HG03342 (cell line): ENCODE data around the gene RANGAP1.
A peak's percentile ranks its signal among the peaks of the same experiment; 100 is the strongest.

Experiments
- ATAC-seq: cut with Tn5 transposase; IDR thresholded peaks from one replicate; pipeline ENCODE4 v1.9.1; 2021; ENCODE audit warnings: mild to moderate bottlenecking, moderate library complexity; ENCODE audit not compliant: unreplicated experiment

The RANGAP1 gene, protein sequence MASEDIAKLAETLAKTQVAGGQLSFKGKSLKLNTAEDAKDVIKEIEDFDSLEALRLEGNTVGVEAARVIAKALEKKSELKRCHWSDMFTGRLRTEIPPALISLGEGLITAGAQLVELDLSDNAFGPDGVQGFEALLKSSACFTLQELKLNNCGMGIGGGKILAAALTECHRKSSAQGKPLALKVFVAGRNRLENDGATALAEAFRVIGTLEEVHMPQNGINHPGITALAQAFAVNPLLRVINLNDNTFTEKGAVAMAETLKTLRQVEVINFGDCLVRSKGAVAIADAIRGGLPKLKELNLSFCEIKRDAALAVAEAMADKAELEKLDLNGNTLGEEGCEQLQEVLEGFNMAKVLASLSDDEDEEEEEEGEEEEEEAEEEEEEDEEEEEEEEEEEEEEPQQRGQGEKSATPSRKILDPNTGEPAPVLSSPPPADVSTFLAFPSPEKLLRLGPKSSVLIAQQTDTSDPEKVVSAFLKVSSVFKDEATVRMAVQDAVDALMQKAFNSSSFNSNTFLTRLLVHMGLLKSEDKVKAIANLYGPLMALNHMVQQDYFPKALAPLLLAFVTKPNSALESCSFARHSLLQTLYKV

DNA sequence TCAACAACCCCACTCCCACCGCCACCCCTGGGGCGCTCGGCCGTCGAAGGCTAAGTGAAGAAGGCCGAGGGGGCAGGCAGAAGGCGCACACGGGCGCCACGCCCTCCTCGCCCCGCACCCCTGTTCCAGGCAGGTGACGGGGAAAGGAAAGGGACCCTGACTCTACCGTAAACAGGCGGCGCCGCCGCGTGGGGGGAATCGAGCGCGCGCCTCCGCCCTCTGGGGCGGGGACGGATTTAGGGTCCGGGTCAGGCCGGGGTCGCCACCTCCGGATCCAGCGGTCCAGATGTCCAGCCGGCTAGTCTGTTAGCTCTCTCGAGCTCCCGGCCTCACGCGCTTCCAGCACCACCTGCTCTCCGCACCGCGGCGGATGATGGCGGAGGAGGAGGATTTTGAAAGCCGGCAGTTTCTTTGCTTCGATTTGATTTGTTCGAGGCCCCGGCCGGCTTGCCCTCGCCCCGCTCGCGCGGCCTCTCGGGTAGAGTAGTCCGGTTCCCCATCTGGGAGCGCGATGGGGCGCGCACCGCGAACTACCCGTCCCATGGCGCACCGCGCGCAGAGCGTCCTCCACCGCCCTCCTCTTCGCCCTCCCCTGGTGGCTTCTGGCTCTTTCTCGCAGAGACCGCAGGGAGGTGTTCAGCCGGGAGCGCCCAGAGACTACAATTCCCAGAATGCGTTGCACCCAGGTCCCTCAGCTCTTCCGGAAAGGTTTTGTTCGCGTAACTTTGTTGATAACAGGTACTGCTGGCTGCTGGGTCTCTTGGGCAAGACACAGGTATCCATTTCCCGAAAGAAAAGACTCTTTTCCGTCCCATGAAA lies at the start of gene RANGAP1:
Gene RANGAP1 (minus strand): TSS at position 368 of the 819 bp plus-strand sequence. CDS start 5,143 bp downstream, outside the sequence.
- peak; percentile 90 for ATAC-seq

DNA sequence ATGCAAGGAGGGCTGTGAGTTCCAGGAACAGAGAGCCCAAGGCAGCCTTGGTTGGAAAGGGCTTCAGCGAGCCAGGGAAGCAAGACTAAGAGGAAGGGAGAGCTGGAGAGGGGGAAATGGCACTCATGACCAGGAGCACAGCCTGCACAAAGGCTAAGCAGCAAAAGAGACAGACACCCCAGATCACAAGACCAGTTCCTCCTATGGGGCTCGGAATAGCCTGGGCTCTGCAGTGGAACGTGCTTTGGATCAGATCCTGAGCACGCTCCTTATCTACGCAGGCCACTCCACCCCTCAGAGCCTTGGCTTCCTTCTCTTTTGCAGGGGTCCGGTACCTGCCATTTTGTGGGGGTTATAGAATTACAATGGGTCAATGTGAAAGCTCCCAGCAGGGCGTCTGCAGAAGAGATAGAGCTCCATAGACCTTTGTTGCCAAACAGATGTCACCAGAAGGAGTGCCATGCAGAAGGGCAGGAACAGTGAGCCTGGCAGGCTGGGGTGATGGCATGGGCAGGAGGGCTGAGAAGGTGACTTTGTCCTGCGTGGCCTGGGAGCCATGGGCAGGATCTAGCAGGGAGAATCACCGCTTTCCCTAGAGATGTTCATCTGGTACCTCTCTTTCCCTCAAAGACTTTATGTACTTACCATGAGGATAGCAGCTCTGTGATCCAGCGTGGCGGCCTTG lies 49.1 kb upstream of the RANGAP1 start:
- ATAC-seq, result no peak

DNA sequence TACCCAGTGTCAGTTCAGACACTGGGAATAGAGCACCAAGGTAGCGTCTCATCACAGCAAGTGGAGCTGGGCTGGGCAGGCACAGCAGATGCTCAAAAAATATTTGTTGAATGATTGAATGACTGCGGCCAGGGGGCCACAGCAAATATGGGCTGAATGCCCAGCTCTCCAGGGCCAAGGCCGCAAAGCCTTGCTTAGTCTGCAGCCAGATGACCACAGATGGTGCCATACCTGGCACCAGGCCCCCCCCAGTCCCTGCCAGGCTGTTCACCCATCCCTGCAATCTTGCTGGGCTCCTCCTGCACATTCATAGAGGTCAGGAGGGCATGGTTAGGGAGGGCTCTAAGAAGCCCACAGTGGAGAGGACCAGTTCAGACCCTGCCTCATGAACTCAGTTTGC lies 48.2 kb upstream of the RANGAP1 start:
- no peak for ATAC-seq

DNA sequence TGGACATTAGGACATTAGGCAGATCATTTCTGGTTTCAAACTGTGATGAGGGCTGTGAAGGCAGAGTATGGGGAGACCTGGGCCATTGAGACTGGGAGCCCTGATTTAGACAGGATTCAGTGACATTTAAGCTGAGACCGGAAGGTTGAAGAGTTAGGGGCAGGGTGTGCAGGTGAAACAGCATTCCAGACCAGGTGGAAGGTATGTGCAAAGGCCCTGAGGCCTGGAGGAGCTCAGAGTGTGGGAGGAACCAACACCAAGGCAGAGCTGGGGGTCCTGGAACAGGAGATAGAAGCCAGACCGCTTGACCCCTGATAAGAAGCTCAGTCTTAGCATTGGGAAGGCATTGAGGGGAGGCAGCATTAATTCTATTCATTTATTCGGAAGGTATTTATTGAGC lies 47.8 kb upstream of the RANGAP1 start:
- no peak for ATAC-seq

DNA sequence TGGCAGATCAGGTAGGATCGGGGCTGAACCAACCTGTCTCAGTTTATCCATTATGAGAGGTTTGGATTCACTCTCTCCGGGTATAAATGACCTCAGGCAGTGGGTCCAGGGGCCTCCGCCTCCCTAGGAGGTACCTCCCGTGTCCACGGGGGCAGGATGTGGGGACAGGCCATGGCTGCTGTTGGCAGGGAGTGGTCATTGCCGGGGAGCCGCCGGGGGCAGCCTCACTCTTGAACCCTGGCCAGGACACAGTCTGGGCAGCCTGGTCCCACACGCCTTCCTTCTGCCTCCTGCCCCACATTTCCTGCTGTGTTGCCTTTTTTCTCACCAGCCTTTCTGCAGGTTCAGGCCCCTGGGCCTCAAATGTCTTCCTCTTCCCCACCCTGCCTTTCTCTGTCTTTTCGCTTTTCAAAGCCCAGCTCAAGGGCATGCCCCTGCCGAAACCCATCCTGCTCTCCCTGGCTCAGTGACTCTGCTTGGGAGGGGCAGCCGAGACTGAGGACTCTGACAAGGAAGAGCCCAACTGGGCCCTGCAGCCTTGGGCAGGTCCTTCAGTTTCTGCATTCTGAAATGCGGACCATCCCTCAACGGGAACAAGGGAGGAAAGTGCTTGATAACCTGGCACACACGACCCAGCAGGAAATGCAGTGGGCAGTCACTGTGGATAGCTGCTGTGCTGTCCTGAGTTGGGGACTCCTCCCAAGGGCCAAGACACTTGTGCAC lies 46.4 kb upstream of the RANGAP1 start:
- no peak for ATAC-seq

DNA sequence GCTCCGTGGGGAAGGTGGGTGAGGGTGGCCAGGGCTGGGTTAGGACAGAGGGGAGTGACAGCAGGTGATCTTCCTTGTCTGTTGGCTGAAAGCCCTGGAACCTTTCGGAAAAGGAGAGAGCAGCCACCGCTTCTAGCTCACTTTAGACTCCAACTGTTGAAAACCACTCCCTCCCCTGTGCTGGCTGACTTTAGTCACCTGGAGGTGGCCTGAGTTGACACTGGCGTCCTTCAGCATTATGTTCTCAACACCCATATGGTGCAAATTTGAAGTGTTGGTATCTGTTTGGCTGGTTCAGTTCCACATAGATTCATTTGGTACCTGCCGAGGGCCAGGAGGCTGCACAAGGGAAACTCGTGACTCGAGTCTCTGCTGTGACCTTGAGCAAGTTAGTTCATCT lies 44.2 kb upstream of the RANGAP1 start:
- no peak for ATAC-seq

DNA sequence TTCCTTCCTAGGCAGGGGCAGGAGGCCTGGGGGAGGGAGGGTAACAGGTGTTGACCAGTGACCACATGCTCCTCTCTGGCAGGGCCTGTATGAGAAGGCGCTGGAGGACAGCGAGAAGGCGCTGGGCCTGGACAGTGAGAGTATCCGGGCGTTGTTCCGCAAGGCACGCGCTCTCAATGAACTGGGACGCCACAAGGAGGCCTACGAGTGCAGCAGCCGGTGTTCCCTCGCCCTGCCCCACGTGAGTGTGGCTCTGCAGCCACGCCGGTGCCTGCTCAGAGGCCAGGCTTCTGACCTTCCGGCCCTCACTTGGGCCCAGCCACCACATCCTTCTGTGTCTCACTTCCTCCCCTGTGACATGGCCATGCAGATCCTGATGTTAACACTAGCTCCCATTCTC lies 41.1 kb upstream of the RANGAP1 start:
- ATAC-seq, result no peak

DNA sequence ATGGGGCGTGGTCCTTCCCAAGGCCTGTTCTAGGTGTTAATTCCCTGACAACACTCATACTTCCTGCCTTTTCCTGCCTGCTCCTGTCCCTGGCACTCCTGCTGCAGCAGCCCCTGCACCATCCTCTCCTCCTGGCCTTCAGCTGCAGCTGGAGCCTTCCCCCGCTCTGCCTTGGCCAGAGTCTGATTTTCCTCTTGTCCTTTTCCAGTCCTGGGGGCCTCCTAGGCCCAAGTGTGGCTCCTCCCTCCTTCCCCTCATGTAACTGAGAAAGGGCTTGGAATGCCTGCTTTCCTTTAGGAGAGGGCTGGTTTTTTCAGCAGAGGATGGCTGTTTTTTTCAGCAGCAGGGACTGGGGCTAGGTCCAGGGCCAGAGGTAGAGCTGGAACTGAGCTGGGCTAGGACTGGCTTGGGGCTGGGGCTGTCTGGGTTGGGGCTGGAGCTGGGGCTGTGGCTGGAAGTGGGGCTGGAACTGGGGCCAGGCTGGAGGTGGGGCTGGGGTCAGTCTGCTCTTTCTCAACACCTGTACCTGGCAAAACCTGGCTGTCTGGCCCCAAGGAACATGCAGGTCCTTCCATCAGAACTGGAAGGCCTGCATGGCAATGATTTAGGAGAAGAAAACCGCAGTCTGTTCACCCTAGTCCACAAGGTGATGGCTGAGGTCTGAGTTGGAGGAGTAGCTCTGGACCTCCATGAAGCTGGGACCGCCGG lies 39.0 kb upstream of the RANGAP1 start:
- ATAC-seq, result no peak

DNA sequence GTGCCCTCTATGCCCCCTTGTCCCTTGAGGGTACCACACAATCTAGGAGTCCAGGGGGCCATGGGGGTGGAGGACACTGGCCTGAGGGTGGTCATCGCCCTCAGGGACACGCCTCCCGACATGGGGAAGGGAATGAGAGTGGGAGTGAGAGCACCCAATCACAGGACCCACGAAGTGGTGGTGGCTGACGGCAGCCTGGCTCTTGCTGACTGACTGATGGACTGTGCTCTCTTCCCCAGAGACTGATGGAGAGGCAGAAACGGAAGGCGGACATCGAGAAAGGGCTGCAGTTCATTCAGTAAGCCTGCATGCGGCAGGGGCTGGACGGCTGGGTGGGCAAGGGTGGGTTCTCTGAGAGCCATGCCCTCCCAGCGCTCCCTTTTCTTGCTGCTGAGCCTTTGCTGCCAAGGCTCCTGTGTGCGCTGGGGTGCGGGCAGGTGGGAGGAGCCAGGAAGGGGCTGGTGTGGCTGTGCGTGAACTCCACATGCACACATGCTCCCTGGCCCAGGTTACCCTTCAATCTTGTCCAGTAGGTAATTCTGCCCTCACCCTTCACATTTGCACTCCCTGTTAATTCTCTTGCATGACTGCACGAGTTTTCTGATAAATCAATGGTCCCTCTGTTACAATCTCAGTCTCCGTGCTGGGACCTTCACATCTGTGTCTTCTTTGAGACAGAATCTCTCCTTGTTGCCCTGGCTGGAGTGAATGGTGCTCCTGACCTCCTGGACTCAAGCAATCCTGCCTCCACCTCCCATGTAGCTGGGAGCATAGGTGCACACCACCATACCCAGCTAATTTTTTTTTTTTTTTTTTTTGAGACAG lies 34.6 kb upstream of the RANGAP1 start:
- no peak for ATAC-seq

DNA sequence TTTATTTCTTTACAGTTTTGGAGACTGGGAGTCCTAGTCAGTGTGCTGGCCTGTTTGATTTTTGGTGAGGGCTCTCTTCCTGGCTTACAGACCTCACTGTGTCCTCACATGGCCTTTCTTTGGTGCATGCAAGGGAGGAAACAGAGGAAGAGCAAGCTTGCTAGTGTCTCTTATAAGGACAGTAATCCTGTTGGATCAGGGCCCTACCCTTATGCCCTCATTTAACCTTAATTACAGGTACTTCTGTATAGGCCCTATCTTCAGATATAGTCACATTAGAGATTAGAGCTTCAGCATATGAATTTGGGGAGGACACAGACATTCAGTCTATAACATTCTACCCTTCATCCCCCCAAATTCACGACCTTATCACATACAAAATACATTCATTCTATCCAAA lies 29.6 kb upstream of the RANGAP1 start:
- no peak for ATAC-seq

DNA sequence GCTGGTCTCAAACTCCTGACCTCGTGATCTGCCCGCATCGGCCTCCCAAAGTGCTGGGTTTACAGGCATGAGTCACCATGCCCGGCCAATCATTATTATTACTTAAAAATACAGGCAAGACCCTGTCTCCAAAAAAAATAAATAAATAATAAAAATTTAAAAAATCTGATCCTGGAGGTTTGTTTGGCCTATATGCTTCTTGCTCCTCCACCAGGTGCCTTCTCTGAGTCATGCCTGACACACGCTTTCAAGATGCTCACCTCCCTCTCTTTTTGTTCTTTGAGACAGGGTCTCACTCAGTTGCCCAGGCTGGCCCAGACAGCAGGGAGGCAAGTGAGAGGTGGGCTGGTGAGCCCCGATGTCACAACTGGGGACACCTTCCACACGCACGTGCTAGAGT lies 28.8 kb upstream of the RANGAP1 start:
- ATAC-seq, result no peak

DNA sequence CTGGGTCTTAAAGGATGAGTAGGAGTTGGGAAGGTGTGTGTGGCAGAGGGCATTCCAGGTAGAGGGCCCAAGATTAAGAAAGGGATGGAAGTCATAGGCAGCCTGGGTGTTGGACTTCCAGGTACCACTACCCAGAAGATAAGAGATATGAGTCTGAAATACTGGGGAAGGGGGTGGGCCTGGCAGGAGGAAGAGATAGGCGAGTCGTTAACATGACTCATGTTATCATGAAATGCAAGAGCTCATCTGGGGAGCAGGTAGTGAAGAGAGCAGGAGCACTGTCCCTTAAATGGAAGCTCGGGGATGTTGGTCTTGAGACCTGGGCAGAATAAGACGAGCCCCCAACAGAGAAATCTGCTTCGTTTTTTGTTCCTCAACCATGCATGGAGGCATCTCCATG lies 25.5 kb upstream of the RANGAP1 start:
- ATAC-seq, result no peak

DNA sequence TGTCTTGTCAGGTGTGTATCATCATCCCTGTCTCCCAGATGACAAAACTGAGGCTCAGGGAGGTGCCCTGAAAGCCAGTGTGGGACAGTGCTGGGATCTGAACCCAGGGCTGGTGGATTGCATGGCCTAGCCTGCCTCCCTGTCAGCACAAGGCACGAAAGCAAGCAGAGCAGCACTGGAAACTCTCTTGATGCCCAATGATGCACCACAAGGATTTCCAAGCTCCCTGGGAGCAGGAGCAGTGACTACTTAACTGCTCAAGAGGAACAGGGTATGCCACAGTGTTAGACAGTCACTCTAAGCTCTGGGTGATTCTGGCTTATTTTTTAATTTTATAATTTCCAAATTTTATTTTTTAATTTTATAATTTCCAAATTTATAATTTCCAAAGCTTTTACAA lies 24.3 kb upstream of the RANGAP1 start:
- ATAC-seq, result no peak

DNA sequence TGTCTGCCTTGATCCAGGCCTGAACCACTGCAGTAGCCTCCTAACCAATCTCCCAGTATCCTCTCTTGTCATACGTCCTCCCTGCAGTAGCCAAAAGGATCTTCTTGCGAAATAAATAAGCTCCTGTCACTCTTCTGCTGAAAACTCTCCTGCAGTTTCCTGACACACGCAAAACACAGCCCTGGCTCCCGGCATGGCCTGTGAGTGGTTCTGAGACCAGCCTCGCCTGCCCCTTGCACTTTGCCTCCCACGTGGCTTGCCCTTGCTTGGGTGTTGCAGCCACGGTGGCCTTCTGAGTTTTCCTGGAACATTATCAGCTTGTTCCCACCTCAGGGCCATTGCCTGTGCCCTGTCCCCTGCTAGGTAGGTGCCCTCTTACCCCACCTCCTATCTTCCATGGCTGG lies 22.6 kb upstream of the RANGAP1 start:
- no peak for ATAC-seq

DNA sequence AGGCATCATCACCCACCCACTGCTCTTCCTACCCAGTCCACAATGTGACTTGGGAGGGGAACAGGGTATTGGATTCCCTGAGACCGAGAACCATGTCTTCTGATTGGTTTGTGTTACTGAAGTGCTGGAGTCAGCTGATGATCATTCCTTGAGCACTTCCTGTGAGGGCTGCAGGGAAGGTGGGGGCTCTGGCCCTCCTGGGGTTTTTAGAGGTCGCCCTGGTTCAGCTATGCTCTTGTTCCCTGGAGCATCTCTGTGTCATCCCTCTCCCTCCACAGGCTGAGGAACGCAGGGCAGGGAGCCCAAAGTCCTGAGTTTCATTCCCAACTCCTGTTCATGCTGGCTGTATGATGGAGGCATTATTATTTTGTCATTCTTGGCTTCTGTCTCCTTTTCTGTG lies 22.1 kb upstream of the RANGAP1 start:
- ATAC-seq, result no peak

DNA sequence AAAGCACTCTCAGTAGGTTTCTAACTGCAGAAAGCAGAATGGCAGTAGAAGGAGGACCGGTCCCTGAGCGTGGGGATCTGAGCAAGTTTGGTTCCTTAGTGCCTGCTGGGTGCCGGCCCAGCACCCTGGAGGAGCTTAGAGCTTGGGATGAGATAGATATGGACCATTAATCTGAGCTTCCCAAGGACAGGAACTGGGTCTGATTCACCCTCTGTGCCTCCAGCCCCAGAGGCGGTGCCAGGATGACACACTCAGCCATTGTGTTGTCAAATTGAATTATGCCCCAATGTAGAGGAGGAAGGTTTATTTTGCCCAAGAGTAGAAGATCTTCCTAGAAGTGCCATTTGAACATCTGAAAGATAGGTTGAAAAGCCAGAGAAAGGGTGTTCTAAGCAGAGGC lies 19.7 kb upstream of the RANGAP1 start:
- ATAC-seq, result no peak

DNA sequence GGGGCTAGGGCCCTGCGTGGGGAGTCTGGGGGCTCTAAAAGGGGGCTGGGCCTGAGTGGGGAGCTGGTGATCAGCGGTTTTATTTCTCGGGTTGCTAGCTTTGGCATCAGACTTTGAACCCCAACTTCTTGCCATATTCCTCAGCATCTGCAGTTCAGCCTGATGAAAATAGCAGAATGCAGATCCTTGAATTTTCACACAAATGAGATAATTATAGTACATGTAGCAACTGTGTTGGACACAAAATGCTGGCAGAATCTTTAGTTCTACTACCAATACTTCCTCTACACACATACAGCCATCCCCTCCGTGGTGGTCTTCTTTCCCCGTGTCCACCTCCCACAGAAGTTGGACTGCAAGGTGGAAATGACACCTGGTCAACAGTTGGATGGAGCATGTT lies 16.8 kb upstream of the RANGAP1 start:
- ATAC-seq, result no peak

DNA sequence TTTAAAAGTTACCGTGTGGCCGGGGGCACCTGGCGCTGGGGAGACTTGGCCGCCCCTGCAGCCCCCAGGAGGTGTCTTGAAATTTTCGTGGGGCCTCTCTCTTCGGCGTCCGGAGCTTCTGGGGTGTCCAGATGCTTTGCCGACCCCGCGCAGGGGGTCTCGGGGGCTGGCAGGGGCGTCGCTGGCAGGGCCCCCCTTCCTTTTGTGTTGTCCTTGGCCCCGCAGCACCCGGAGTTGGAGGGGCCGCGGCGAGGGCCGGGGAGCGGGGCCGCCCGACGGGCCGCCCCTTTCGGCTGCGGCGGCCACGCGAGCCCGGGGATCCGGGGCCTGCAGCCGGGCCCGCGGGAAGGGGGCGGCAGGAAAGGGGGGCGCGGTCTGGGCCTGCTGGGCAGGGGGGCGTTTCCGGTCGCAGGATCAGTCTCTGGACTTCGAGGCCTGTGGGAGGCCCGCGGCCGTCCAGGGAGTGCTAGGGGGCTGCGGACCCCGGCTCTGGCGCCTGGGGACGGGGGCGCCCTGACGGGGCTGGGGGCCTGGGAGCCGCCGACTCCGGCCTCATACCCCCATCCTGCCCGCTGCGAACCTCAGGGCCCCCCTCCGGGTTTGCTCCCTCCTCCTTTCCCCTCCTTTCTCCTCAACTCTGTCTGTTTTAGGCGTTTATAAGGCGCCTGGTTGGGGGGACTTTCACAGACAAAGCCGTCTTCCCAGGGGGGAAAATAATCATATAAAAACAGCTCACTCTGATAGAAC lies 16.2 kb upstream of the RANGAP1 start:
- no peak for ATAC-seq
